Left renal cortex interstitium (tissue), 4 donors: Measurements from ENCODE around the gene TRIM37. TPM values are rescaled to one million over a fixed set of nuclear protein-coding genes. Genes with fewer than 3 reads are reported as not detected.
"Not testable (repeated sequence)": the region's sequence is repeated elsewhere in the genome, so short reads cannot be mapped to it uniquely, and the experiment has no call there.

Experiments used
- DNase-seq, 4 donors: peaks; one replicate each; pipeline ENCODE4 v3.0.0-alpha.2; 2013; ENCODE audit warnings: low read depth in 4 of 4, low spot score in 2 of 4, missing footprints in 1 of 4
- polyA plus RNA-seq, 4 donors: library from polyadenylated mRNA; unstranded; fragments of 120-200 nt; gene quantifications; one replicate each; pipeline ENCODE4 v1.2.1, GENCODE V29; 2013; ENCODE audit not compliant: insufficient read length in 4 of 4

The TRIM37 gene
- polyA plus RNA-seq, result 10 to 100 TPM; 24.5 to 28.9 (median 25.7) TPM

- peak; percentile 88 to 98 (median 95) for DNase-seq
These were observed at the start of gene TRIM37 for GRCh38 chr17:59106463-59107305. Gene TRIM37, minus strand, starts transcription at chr17:59106880. Its CDS starts 419 bp downstream, at chr17:59106461.

GRCh38 chr17:59155439-59156177, 48.9 kb upstream of the TRIM37 start, which contains the start of gene PRR11:
Gene PRR11, plus strand, starts transcription at chr17:59155746. Its CDS starts 14,007 bp downstream, at chr17:59169753.
- DNase-seq, result peak in 2 of 4 donors; percentile 99

GRCh38 chr17:59154721-59155438, 48.2 kb upstream of the TRIM37 start, which contains the start of gene SKA2:
Gene SKA2, minus strand, starts transcription at chr17:59155186. Its CDS starts 23 bp downstream, at chr17:59155163.
- peak in 3 of 4 donors; percentile 98 to 99 (median 99) for DNase-seq

GRCh38 chr17:59154292-59154720, 47.6 kb upstream of the TRIM37 start:
- DNase-seq, result peak in 3 of 4 donors; percentile 43 to 62 (median 44)

- DNase-seq, result no peak
These were observed 46.2 kb upstream of the TRIM37 start for GRCh38 chr17:59152925-59153324.

- DNase-seq, result no peak
These were observed 44.9 kb upstream of the TRIM37 start for GRCh38 chr17:59151591-59151990.

- DNase-seq, result no peak
These were observed 44.3 kb upstream of the TRIM37 start for GRCh38 chr17:59151006-59151405.

- DNase-seq, result no peak
These were observed 43.3 kb upstream of the TRIM37 start for GRCh38 chr17:59149841-59150511.

GRCh38 chr17:59149051-59149450, 42.4 kb upstream of the TRIM37 start:
- DNase-seq, result no peak

- DNase-seq, result no peak
These were observed 39.0 kb upstream of the TRIM37 start for GRCh38 chr17:59145571-59146096.

GRCh38 chr17:59141860-59142259, 35.2 kb upstream of the TRIM37 start:
- DNase-seq, result no peak

GRCh38 chr17:59139939-59140338, 33.3 kb upstream of the TRIM37 start:
- DNase-seq, result no peak

GRCh38 chr17:59138339-59138738, 31.7 kb upstream of the TRIM37 start:
- not testable (repeated sequence) for DNase-seq

- no peak for DNase-seq
These were observed 24.5 kb upstream of the TRIM37 start for GRCh38 chr17:59131131-59131530.

- no peak for DNase-seq
These were observed 23.1 kb upstream of the TRIM37 start for GRCh38 chr17:59129814-59130213.

- no peak for DNase-seq
These were observed 20.2 kb upstream of the TRIM37 start for GRCh38 chr17:59126809-59127417.

GRCh38 chr17:59124665-59125064, 18.0 kb upstream of the TRIM37 start:
- DNase-seq, result no peak

- no peak for DNase-seq
These were observed 15.3 kb upstream of the TRIM37 start for GRCh38 chr17:59121901-59122480.

- no peak for DNase-seq
These were observed 8.8 kb upstream of the TRIM37 start for GRCh38 chr17:59115474-59115873.
